Osteocyte (in vitro differentiated cells): ENCODE data around the gene ABCC8. TPM values are rescaled to one million over a fixed set of nuclear protein-coding genes. Genes with fewer than 3 reads are reported as not detected.
"Not testable (repeated sequence)": the region's sequence is repeated elsewhere in the genome, so short reads cannot be mapped to it uniquely, and the experiment has no call there.

Source experiments
- DNase-seq: peaks from one replicate; pipeline ENCODE4 v3.0.0; 2021; ENCODE audit warnings: mixed read lengths; ENCODE audit not compliant: unreplicated experiment; ENCODE audit errors: extremely low spot score
- H3K27ac Mint-ChIP-seq: one replicate; pipeline ENCODE4 v1.8.0; 2021; ENCODE audit warnings: mild to moderate bottlenecking, mixed read lengths; ENCODE audit not compliant: unreplicated experiment
- H3K27me3 Mint-ChIP-seq: one replicate; pipeline ENCODE4 v1.8.0; 2021; ENCODE audit warnings: mixed read lengths; ENCODE audit not compliant: unreplicated experiment
- H3K36me3 Mint-ChIP-seq: one replicate; pipeline ENCODE4 v1.8.0; 2021; ENCODE audit warnings: mixed read lengths; ENCODE audit not compliant: unreplicated experiment
- H3K4me1 Mint-ChIP-seq: one replicate; pipeline ENCODE4 v1.8.0; 2021; ENCODE audit warnings: mixed read lengths; ENCODE audit not compliant: unreplicated experiment
- H3K4me3 Mint-ChIP-seq: one replicate; pipeline ENCODE4 v1.8.0; 2021; ENCODE audit warnings: mild to moderate bottlenecking, moderate library complexity, mixed read lengths; ENCODE audit not compliant: unreplicated experiment
- H3K9me3 Mint-ChIP-seq: one replicate; pipeline ENCODE4 v1.8.0; 2021; ENCODE audit warnings: mixed read lengths; ENCODE audit not compliant: unreplicated experiment
- total RNA-seq: library from RNA; stranded (reverse); gene quantifications from 2 replicates; pipeline ENCODE4 v1.2.1, GENCODE V29; 2021
- TF ChIP-seq, protein P1 (sequence below): fragments of 200-600 bp; sonication (generic); IDR thresholded peaks from 2 replicates; pipeline ENCODE4 v1.5.0; 2021; ENCODE audit warnings: antibody characterized with exemption, mild to moderate bottlenecking, moderate library complexity

ABCC8 gene
- total RNA-seq, 1 donor from 2014 or later: not detected

DNA sequence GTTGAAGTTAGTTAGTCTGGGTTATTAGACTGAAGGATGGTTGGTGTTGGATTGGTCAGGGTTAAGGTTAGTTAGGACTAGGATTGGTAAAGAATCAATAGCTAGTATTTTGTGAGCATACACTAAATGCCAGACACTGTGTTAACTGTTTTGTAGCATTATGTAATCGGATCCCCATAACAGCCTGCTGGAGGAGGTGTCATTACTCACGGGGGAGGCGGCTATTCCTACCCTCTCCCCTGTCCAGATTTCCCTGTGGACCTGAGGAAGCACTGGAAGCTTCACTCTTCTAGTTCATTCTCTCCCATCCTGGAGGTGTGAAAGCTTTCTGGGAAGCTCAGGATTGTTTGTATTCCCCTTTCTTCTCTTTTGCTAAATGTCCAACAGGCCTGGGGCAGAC lies 47.7 kb downstream of the ABCC8 start:
- Mint-ChIP-seq H3K36me3 (no peaks in the 10 kb centered on the region), H3K4me1 (no peaks in the 10 kb centered on the region), H3K27me3 (peaks cover 17% of the 10 kb centered on the region), H3K4me3 (no peak overlapping the region), H3K9me3 (no peaks in the 10 kb centered on the region), H3K27ac (no peak overlapping the region)
- no peak for DNase-seq
- TF ChIP-seq, protein P1, sequence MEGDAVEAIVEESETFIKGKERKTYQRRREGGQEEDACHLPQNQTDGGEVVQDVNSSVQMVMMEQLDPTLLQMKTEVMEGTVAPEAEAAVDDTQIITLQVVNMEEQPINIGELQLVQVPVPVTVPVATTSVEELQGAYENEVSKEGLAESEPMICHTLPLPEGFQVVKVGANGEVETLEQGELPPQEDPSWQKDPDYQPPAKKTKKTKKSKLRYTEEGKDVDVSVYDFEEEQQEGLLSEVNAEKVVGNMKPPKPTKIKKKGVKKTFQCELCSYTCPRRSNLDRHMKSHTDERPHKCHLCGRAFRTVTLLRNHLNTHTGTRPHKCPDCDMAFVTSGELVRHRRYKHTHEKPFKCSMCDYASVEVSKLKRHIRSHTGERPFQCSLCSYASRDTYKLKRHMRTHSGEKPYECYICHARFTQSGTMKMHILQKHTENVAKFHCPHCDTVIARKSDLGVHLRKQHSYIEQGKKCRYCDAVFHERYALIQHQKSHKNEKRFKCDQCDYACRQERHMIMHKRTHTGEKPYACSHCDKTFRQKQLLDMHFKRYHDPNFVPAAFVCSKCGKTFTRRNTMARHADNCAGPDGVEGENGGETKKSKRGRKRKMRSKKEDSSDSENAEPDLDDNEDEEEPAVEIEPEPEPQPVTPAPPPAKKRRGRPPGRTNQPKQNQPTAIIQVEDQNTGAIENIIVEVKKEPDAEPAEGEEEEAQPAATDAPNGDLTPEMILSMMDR: no peak

DNA sequence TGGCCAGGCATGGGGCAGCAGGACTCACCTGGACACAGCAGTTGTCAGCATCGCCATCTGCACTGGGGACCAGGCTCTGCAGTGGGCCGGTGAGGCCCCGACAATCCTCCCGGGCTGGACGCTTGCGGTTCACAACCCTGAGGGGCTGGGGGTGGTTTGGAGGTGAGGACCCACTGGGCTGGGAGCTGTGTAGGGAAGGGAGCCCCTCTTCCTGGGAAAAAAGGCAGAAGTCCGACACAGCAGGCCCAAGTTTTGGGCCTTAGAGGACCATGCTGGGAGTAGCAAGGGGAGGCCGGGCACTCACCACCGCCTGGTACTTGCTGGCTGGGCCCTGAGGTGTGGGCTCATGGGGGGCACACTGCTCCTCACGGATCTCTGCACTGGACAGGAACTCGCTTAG lies 48.4 kb downstream of the ABCC8 start:
- Mint-ChIP-seq H3K4me1 (no peaks in the 10 kb centered on the region), H3K27ac (no peak overlapping the region), H3K36me3 (no peaks in the 10 kb centered on the region), H3K27me3 (peaks cover 15% of the 10 kb centered on the region), H3K4me3 (no peak overlapping the region), H3K9me3 (no peaks in the 10 kb centered on the region)
- TF ChIP-seq, protein P1: no peak
- DNase-seq: no peak

DNA sequence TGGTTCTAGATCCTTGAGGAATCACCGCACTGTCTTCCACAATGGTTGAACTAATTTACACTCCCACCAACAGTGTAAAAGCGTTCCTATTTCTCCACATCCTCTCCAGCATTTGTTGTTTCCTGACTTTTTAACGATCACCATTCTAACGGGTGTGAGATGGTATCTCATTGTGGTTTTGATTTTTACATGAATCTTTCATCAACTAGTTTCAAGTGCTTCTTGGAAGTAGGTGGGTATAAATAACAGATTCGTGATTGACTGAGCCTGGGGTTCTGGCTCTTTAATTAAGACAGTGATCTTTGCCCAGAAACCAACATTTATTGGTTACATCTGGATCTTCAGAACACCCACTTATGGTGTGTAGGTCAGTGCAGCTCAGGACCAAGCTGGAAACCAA lies 50.4 kb downstream of the ABCC8 start:
- not testable (repeated sequence) for H3K4me3 Mint-ChIP-seq, DNase-seq, H3K27ac Mint-ChIP-seq, H3K4me1 Mint-ChIP-seq, H3K36me3 Mint-ChIP-seq, H3K9me3 Mint-ChIP-seq
- H3K27me3 Mint-ChIP-seq: peaks cover 21% of the 10 kb centered on the region

DNA sequence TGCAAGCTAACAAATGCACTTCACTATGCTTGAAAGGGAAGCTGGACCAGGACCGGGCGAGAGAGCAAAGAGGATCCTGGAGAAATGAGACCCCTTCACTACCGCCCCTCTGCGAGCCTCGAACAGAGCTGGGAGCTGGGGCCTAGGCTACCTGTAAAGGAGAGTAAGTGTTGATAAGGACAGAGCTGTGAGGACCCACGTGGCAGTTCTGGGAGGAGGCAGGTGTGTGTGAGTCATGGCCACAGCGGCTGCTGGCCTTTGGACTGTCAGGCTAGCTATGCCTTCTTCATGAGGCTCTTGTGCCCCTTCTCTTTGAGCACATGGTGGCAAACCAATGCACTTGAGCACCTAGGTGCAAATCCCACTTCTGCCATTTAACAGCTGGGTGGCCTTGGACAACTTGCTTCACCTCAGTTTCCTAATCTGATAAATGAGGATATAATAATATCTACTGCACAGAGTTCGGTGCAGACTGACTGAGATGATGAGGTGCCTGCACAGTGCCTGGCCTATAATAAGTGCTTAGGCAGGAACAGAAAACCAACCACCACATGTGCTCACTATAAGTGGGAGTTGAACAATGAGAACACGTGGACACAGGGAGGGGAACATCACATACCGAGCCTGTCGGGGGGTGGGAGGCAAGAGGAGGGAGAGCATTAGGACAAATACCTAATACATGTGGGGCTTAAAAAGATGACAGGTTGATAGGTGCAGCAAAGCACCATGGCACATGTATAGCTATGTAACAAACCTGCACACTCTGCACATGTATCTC lies 52.9 kb downstream of the ABCC8 start:
- H3K27me3 Mint-ChIP-seq: peaks cover 38% of the 10 kb centered on the region
- DNase-seq: no peak
- no peaks in the 10 kb centered on the region for H3K4me1 Mint-ChIP-seq
- H3K36me3 Mint-ChIP-seq: no peaks in the 10 kb centered on the region
- no peak overlapping the region for H3K4me3 Mint-ChIP-seq
- H3K9me3 Mint-ChIP-seq: no peaks in the 10 kb centered on the region
- H3K27ac Mint-ChIP-seq: no peak overlapping the region
- TF ChIP-seq, protein P1: no peak

DNA sequence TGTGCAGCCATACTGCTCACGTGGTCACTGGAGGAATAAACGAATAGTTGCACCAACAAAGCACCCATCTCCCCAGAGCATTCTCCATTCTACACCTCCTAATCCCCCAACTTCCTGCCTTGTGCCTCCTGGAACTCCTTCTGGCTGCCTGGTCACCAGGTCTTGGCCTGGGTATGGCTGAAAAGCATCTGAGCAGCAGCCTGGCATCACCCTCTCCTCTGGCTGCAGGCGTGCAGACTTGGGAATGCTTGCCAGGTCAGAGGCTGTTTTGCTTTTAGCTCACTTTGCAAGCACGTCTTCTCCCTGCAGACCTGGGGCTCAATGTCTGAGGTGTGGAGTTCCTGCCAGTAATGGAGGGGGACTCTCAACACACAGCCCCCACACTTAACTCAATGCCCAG lies 54.9 kb downstream of the ABCC8 start:
- TF ChIP-seq, protein P1: no peak
- Mint-ChIP-seq H3K36me3 (no peaks in the 10 kb centered on the region), H3K4me1 (no peaks in the 10 kb centered on the region), H3K27ac (no peak overlapping the region), H3K4me3 (no peak overlapping the region), H3K27me3 (peaks cover 51% of the 10 kb centered on the region), H3K9me3 (no peaks in the 10 kb centered on the region)
- DNase-seq: no peak
